MM.1S (cell line): ENCODE measurements around the gene HDAC3.

Experiments used
- DNase-seq: peaks from one replicate; pipeline ENCODE4 v3.0.0-alpha.2; 2015
- H2AFZ ChIP-seq: fragments of 300-600 bp; sonication (generic); 2 replicates; pipeline ENCODE4 v1.6.0; 2016; ENCODE audit warnings: antibody characterized with exemption, low read length
- H3F3A ChIP-seq: fragments of 300-600 bp; sonication (generic); 2 replicates; pipeline ENCODE4 v1.6.1; 2016; ENCODE audit warnings: mild to moderate bottlenecking, antibody characterized with exemption, low read length, moderate library complexity, mixed read lengths; ENCODE audit not compliant: insufficient read depth
- H3K27ac ChIP-seq: fragments of 300-600 bp; sonication (generic); 2 replicates; pipeline ENCODE4 v1.5.1; 2016; ENCODE audit warnings: mild to moderate bottlenecking, low read length
- H3K27me3 ChIP-seq: fragments of 300-600 bp; sonication (generic); replicated peaks from 2 replicates; pipeline ENCODE4 v1.6.0; 2016; ENCODE audit warnings: low read length; ENCODE audit not compliant: insufficient read depth
- H3K36me3 ChIP-seq: fragments of 300-600 bp; sonication (generic); replicated peaks from 2 replicates; pipeline ENCODE4 v1.6.1; 2016; ENCODE audit warnings: mild to moderate bottlenecking, low read length, mixed read lengths; ENCODE audit not compliant: insufficient read depth
- H3K4me1 ChIP-seq: fragments of 300-600 bp; sonication (generic); 2 replicates; pipeline ENCODE4 v1.6.1; 2016; ENCODE audit warnings: low read length, mixed read lengths
- H3K4me2 ChIP-seq: fragments of 300-600 bp; sonication (generic); 2 replicates; pipeline ENCODE4 v1.6.0; 2016; ENCODE audit warnings: low read depth, low read length
- H3K4me3 ChIP-seq: fragments of 300-600 bp; sonication (generic); 2 replicates; pipeline ENCODE4 v1.5.1; 2016; ENCODE audit warnings: low read length, mixed read lengths
- H3K79me2 ChIP-seq: fragments of 300-600 bp; sonication (generic); 2 replicates; pipeline ENCODE4 v1.6.1; 2016; ENCODE audit warnings: mixed run types, low read length, mixed read lengths
- H3K9ac ChIP-seq: fragments of 300-600 bp; sonication (generic); 2 replicates; pipeline ENCODE4 v1.6.1; 2016; ENCODE audit warnings: low read length, mixed read lengths
- H3K9me2 ChIP-seq: fragments of 300-600 bp; sonication (generic); replicated peaks from 2 replicates; pipeline ENCODE4 v1.6.1; 2016; ENCODE audit warnings: mild to moderate bottlenecking, low read length, mixed read lengths; ENCODE audit not compliant: insufficient read depth
- H3K9me3 ChIP-seq: fragments of 300-600 bp; sonication (generic); replicated peaks from 2 replicates; pipeline ENCODE4 v1.6.1; 2016; ENCODE audit warnings: mild to moderate bottlenecking, low read length, mixed read lengths; ENCODE audit not compliant: insufficient read depth
- H4K20me1 ChIP-seq: fragments of 300-600 bp; sonication (generic); 2 replicates; pipeline ENCODE4 v1.6.1; 2016; ENCODE audit warnings: mild to moderate bottlenecking, low read length, moderate library complexity, mixed read lengths; ENCODE audit not compliant: insufficient read depth
- CTCF ChIP-seq: fragments of 300-600 bp; sonication (generic); IDR thresholded peaks from 2 replicates; pipeline ENCODE4 v1.5.1; 2016; ENCODE audit warnings: antibody characterized with exemption, low read length, mixed read lengths
- EZH2 ChIP-seq: fragments of 300-600 bp; sonication (generic); optimal IDR thresholded peaks from 2 replicates; pipeline ENCODE3; 2017; ENCODE audit warnings: low read depth, mild to moderate bottlenecking, antibody characterized with exemption, low read length, mixed read lengths
- EZH2phosphoT487 ChIP-seq: fragments of 300-600 bp; sonication (generic); IDR thresholded peaks from 2 replicates; pipeline ENCODE4 v1.6.1; 2018; ENCODE audit warnings: antibody characterized with exemption, low read length

Gene HDAC3

GRCh38 chr5:141663506-141663905 lies 26.9 kb upstream of the HDAC3 start:
- H3K79me2 ChIP-seq = no peaks in the 10 kb centered on the region
- H3K9ac ChIP-seq = no peak overlapping the region
- no peak overlapping the region for H2AFZ ChIP-seq
- no peak overlapping the region for H3K27ac ChIP-seq
- H3K4me3 ChIP-seq = no peak overlapping the region
- DNase-seq = no peak
- no peaks in the 10 kb centered on the region for H3K36me3 ChIP-seq
- no peaks in the 10 kb centered on the region for H3F3A ChIP-seq
- H3K27me3 ChIP-seq = no peaks in the 10 kb centered on the region
- H3K4me1 ChIP-seq = no peaks in the 10 kb centered on the region
- H3K4me2 ChIP-seq = no peak overlapping the region
- H3K9me2 ChIP-seq = no peaks in the 10 kb centered on the region
- TF ChIP-seq EZH2 (no peak), EZH2phosphoT487 (no peak), CTCF (no peak)
- H4K20me1 ChIP-seq = no peaks in the 10 kb centered on the region
- no peaks in the 10 kb centered on the region for H3K9me3 ChIP-seq

DNA sequence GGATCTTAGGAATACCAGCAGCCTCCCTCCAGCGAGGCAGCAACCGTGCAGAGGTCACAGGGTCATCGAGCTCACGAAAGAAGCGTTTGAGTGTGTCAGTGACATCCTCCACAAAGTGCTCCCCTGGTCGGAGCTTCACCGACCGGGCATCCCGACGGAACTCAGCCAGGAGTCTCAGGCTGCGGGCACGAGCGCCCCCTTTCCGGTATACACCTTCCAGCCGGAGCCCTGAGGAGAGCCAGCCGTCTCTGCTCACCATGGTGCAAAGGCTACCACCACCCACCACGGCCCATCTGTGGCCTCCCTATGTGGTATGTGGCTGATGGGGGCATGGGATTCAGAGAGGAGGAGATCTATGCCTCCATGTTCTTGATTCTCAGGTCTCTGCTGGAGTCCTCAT lies 25.4 kb upstream of the HDAC3 start:
- Histone ChIP-seq H3K9ac (no peak overlapping the region), H3K27me3 (no peaks in the 10 kb centered on the region), H3K4me1 (no peaks in the 10 kb centered on the region), H3K9me2 (no peaks in the 10 kb centered on the region), H3K36me3 (no peaks in the 10 kb centered on the region), H3K4me2 (no peak overlapping the region), H2AFZ (no peak overlapping the region), H3K9me3 (no peaks in the 10 kb centered on the region), H3K79me2 (no peaks in the 10 kb centered on the region), H3K4me3 (no peak overlapping the region), H3K27ac (no peak overlapping the region), H4K20me1 (no peaks in the 10 kb centered on the region), H3F3A (no peaks in the 10 kb centered on the region)
- TF ChIP-seq EZH2 = no peak
- no peak for TF ChIP-seq CTCF
- no peak for TF ChIP-seq EZH2phosphoT487
- no peak for DNase-seq

- Histone ChIP-seq H3K9me2 (no peaks in the 10 kb centered on the region), H3K27ac (no peak overlapping the region), H4K20me1 (no peaks in the 10 kb centered on the region), H3F3A (no peaks in the 10 kb centered on the region), H3K36me3 (no peaks in the 10 kb centered on the region), H3K9me3 (no peaks in the 10 kb centered on the region), H2AFZ (no peak overlapping the region), H3K4me1 (no peaks in the 10 kb centered on the region), H3K27me3 (no peaks in the 10 kb centered on the region), H3K4me2 (no peak overlapping the region), H3K9ac (no peak overlapping the region), H3K4me3 (no peak overlapping the region), H3K79me2 (no peaks in the 10 kb centered on the region)
- TF ChIP-seq EZH2phosphoT487 (no peak), CTCF (no peak), EZH2 (no peak)
- no peak for DNase-seq
These were observed 21.4 kb upstream of the HDAC3 start for GRCh38 chr5:141657937-141658545.
